Measurements from ENCODE around the gene HOXC12.

HOXC12 gene

DNA sequence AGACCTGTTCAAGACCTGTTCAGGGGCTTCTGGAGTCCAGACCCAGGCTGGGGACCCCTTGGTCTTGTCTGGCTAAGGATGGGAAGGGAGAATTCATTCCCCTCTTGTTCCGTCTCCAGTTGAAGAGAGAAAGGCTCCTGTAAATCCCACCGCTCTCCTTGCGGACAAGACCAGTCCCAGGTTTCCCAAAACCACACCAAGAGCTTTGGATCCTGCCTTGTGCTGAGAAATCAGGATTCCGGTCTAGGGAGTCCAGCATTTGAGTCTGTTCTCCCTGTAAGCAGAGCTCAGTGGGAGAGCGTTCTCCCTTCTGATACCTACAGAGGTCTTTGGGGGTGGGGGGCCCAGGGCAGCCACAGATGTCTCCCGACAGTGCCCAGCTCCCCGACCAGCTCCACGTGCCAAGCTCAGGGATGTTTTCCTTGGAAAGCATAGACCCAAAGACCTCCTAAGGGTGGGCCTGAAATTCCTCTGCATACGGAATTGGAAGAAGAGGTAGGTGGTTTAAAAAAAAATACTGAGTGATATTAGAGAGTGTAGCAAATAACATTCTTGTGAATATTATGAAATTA is 14.2 kb upstream of the HOXC12 start:
- DNase-seq (ENCODE audit: low read depth): no peak

GRCh38 chr12:53941187-53941586 is 13.5 kb upstream of the HOXC12 start:
- no peak for DNase-seq (ENCODE audit: low read depth)

- DNase-seq (ENCODE audit: low read depth): no peak
These were observed 13.0 kb upstream of the HOXC12 start for GRCh38 chr12:53941750-53942149.

- DNase-seq (ENCODE audit: low read depth): no peak
These were observed 12.2 kb upstream of the HOXC12 start for GRCh38 chr12:53942467-53942997.

DNA sequence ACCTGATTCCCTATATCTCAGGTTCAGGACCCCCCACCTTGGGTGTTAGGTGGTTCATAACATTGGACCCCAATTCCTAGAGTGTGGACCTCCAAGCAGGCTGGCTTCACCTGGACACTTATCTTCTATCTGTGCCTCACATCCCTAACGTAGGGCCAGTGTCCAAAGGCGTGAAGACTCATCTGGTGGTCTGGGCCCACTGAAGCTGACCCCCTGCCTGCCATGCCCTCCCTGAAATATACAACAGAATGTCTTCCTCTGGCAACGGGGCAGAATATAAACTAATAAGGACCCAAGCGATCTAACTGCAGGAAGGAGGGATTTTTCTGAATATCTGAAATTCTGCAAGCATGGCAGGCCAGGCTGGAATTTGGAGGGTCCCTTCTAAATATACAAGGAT is 10.5 kb upstream of the HOXC12 start:
- no peak for DNase-seq (ENCODE audit: low read depth)

GRCh38 chr12:53944907-53945847 is 9.5 kb upstream of the HOXC12 start:
- no peak for DNase-seq (ENCODE audit: low read depth)

DNA sequence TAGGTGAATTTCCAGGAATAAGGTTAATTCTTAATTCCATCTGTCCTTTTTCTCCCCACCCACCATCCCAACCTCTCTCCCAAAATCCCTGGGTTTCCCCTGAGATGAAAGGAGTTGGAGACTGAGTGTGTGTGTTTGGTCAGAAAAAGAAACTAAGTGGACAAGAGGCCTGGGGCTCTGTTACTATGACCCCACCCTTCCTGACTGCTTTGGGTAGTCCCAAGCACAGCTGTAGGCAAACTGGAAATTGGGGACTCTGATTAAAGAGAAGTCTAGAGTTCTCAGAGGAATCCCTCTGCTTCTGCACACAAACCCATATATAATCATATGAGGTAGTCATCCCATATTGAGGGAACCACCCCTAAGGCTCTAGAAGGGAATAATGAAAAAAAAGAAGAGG is 7.0 kb upstream of the HOXC12 start:
- no peak for DNase-seq (ENCODE audit: low read depth)

DNA sequence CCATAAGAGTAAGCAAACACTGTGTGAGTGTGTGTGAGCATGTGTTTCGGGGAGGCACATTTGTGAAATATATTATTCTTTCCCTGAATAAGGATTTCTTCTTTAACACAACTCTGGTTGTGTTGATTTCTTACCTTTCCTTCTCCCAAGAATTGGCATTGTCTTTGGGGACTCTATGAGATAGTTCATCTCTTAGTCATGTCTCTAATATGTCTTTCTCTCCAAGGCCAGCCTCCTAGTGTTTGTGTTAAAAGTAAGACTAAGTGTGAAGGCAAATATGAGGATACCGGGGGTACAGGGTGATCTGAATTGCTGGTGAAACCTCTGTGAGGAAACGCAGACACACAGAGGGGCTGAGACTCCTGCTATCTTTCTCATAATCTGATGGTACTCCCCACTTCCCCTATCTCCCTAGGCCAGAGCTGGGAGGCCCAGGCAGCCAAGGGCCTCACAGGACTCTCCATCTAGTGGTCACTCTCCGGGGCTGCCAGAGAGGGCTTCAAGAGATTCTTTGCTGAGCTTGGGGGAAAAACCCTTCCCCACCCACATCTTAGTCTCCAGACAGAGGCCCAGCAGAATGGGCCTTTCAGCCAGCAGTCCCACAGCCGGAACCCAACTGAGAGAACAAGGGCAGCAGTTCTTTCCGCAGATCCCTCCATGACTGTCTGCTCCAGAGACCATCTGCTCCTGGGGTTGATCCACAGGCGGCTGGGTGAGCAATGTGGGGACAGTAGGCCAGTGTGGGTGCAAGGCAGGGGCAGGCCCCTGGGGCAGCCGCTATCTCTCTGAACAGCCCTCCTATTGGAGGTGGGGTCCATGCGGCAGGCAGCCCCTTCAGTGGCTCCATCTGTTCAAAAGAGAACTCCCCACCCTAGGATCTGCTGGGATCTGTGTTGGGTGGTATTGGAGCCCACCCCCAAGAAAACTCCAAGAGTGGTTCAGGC is 5.8 kb upstream of the HOXC12 start:
- no peak for DNase-seq (ENCODE audit: low read depth)

DNA sequence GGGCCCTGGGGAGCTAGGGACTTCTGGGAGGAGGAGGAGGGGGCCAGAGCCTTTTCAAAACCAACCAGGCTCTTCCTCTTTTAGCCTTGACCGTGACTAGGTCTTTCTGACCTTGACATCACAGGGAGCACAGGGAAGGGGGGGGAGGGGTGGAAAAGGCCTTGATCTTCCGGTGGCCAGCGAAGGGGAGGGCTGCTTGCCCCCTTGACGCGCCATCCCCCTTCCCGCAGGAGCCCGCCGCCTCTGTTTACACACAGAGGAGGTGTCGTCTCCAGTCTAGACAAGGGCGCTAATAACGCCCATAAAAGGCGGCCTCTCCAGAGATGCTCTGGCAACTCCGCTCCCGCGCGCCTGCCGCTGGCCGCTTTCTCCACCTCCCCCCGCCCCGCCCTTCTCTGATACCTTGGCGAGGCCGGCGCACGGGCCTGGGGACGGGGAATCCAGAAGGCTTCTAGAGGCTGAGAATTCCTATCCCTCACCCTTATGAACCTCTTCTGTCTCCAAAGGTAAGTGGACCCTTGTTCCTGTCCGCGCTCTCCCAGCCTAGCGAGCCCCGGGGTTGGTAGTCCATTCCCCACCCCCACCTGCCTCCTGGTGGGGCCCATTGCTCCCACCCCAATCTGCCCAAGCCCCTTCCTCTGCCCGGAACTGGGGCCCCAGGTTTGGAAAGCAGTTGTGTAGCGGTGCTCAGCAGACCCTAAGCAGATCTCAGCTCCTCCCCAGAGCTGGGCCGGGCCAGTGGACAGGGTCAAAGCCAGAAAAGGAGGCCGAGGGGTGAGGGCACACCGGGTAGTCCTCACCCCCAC is 4.9 kb upstream of the HOXC12 start:
- DNase-seq (ENCODE audit: low read depth): no peak

DNA sequence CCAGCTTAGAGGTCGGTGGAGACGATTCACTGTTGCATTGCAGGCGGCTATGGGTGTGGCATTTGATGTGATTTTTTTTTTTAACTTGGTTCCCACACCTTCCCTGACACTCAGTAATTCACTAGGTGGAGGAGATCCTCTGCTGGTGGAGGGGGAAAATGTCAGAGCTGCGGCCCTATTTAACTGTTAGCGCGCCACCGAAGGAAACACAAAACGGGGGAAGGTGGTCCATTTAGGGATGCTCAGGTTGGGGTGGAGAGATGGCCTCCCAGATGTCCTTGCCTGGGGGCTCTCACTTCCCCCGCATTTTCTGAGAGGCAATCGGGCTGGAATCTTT is 4.3 kb upstream of the HOXC12 start:
- no peak for DNase-seq (ENCODE audit: low read depth)

GRCh38 chr12:53950789-53951576 is 3.7 kb upstream of the HOXC12 start:
- no peak for DNase-seq (ENCODE audit: low read depth)

- no peak for DNase-seq (ENCODE audit: low read depth)
These were observed 2.9 kb upstream of the HOXC12 start for GRCh38 chr12:53951577-53952334.

DNA sequence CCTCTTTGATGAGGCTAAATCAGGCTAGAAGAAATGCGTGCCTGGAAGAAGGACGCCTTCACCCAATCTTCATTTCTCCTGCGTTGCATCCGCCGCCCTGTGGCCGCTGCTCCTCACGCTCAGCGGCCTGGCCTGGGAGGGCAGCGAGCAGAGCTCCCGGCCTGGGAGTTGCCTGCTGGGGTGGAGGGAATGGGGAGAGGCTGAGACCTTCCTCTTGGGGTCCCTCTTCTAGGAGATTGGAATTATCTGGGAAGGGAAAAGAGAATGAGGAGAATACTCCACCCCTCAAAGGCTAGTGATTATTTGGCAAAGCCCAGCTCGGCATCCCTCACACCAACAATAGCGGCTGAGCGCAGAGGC is 2.4 kb upstream of the HOXC12 start:
- DNase-seq (ENCODE audit: low read depth): no peak

- DNase-seq (ENCODE audit: low read depth): no peak
These were observed 1.6 kb upstream of the HOXC12 start for GRCh38 chr12:53952871-53953734.

GRCh38 chr12:53953831-53954693 is 641 bp upstream of the HOXC12 start:
- no peak for DNase-seq (ENCODE audit: low read depth)

GRCh38 chr12:53955036-53955775 is 503 bp downstream of the HOXC12 start:
- no peak for DNase-seq (ENCODE audit: low read depth)

DNA sequence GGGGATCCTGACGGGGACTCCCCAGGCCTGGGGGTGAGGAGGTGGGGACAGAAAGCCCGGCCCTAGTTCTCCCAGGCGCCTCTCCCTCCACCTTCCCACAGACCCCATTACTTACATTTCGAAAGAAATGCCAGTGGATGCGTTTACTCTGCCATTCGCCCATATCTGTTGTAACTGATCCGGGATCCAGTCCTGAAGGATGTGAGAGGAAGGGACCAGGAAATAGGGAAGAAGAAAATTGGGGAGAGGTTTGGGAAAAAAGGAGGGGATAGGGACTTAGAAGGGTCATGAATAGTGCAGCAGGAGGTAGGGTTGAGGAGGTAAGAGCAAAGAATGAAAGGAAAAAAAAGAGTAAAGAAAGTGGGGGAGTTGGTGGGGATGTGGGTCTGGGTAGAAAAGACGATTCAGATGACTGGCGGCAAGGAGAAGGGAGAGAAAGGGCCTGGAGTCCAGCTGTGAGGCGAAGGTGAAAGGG is 1.1 kb downstream of the HOXC12 start:
- no peak for DNase-seq (ENCODE audit: low read depth)
